HG02938 (cell line): ENCODE results near the gene PTPRN2.
"Not testable (repeated sequence)": the region's sequence is repeated elsewhere in the genome, so short reads cannot be mapped to it uniquely, and the experiment has no call there.

Experiments
- ATAC-seq: cut with Tn5 transposase; IDR thresholded peaks from one replicate; pipeline ENCODE4 v1.9.1; 2021; ENCODE audit warnings: mild to moderate bottlenecking, moderate library complexity; ENCODE audit not compliant: unreplicated experiment

Gene PTPRN2

GRCh38 chr7:158050978-158051651 lies 536.5 kb downstream of the PTPRN2 start:
- ATAC-seq = no peak

- no peak for ATAC-seq
These were observed 537.1 kb downstream of the PTPRN2 start for GRCh38 chr7:158050441-158050977.

- no peak for ATAC-seq
These were observed 538.4 kb downstream of the PTPRN2 start for GRCh38 chr7:158049271-158049670.

GRCh38 chr7:158048569-158048968 lies 539.1 kb downstream of the PTPRN2 start:
- no peak for ATAC-seq

- no peak for ATAC-seq
These were observed 540.1 kb downstream of the PTPRN2 start for GRCh38 chr7:158047391-158048059.

- ATAC-seq = not testable (repeated sequence)
These were observed 541.4 kb downstream of the PTPRN2 start for GRCh38 chr7:158046246-158046645.

GRCh38 chr7:158044482-158044823 lies 543.2 kb downstream of the PTPRN2 start:
- no peak for ATAC-seq

GRCh38 chr7:158043551-158044481 lies 543.8 kb downstream of the PTPRN2 start:
- no peak for ATAC-seq

- ATAC-seq = no peak
These were observed 545.3 kb downstream of the PTPRN2 start for GRCh38 chr7:158042156-158042880.

- ATAC-seq = no peak
These were observed 547.4 kb downstream of the PTPRN2 start for GRCh38 chr7:158040199-158040598.

- no peak for ATAC-seq
These were observed 548.4 kb downstream of the PTPRN2 start for GRCh38 chr7:158039270-158039669.

GRCh38 chr7:158037211-158037610 lies 550.4 kb downstream of the PTPRN2 start:
- ATAC-seq = no peak

GRCh38 chr7:158035343-158035742 lies 552.3 kb downstream of the PTPRN2 start:
- ATAC-seq = no peak

- ATAC-seq = no peak
These were observed 553.1 kb downstream of the PTPRN2 start for GRCh38 chr7:158034571-158034970.

GRCh38 chr7:158033925-158034324 lies 553.7 kb downstream of the PTPRN2 start:
- not testable (repeated sequence) for ATAC-seq

- no peak for ATAC-seq
These were observed 554.4 kb downstream of the PTPRN2 start for GRCh38 chr7:158033196-158033595.

GRCh38 chr7:158032561-158033115 lies 555.0 kb downstream of the PTPRN2 start:
- no peak for ATAC-seq

- ATAC-seq = no peak
These were observed 555.7 kb downstream of the PTPRN2 start for GRCh38 chr7:158031867-158032308.

GRCh38 chr7:158030566-158030965 lies 557.1 kb downstream of the PTPRN2 start:
- no peak for ATAC-seq

- ATAC-seq = no peak
These were observed 557.6 kb downstream of the PTPRN2 start for GRCh38 chr7:158030071-158030470.
